Measurements from ENCODE around the gene TUBA4B.

DNA sequence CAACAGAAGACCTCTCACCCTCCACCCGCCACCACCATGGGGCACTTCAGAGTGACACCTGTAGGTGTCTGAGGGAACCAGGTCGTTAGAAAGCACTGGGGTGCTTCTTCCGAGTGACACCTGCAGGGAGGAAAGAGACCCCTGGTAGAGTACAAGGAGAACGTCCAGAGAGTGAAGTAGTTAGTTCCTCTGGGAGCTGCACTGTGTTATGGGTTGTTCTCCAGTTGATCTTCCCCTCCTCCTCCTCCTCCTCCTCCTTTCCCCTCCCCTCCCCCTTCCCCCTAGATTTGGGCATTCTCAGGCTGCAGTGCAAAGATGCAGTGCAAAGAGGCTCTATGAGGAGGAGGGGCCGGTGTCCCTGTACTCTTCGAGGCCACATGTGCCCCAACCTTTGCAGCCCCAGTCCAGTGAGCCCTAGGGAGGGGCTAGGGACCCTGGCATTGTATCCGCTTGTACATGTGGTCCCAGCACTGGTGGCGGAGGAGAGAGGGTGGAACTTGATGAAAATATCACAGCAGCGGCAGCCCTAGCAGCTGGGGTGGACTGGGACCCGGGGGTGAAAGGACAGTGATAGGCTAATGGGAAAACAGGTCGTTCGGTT, 27.0 kb downstream of the TUBA4B start:
- TF ChIP-seq, protein P1, sequence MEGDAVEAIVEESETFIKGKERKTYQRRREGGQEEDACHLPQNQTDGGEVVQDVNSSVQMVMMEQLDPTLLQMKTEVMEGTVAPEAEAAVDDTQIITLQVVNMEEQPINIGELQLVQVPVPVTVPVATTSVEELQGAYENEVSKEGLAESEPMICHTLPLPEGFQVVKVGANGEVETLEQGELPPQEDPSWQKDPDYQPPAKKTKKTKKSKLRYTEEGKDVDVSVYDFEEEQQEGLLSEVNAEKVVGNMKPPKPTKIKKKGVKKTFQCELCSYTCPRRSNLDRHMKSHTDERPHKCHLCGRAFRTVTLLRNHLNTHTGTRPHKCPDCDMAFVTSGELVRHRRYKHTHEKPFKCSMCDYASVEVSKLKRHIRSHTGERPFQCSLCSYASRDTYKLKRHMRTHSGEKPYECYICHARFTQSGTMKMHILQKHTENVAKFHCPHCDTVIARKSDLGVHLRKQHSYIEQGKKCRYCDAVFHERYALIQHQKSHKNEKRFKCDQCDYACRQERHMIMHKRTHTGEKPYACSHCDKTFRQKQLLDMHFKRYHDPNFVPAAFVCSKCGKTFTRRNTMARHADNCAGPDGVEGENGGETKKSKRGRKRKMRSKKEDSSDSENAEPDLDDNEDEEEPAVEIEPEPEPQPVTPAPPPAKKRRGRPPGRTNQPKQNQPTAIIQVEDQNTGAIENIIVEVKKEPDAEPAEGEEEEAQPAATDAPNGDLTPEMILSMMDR (IDR thresholded peaks at IDR 0.05) = no peak
- no peak for TF ChIP-seq POLR2AphosphoS5 (IDR thresholded peaks at IDR 0.05)

All from prostate gland (tissue), 2 donors.